HG02852 (cell line): ENCODE data around the gene SERPINC1.
"Not testable (repeated sequence)": the region's sequence is repeated elsewhere in the genome, so short reads cannot be mapped to it uniquely, and the experiment has no call there.

Source experiments
- ATAC-seq: cut with Tn5 transposase; IDR thresholded peaks from one replicate; pipeline ENCODE4 v1.9.1; 2021; ENCODE audit warnings: mild to moderate bottlenecking, moderate library complexity; ENCODE audit not compliant: unreplicated experiment

The SERPINC1 gene

GRCh38 chr1:173863224-173864161, 53.6 kb downstream of the SERPINC1 start:
- ATAC-seq, result no peak

GRCh38 chr1:173862769-173863223, 54.3 kb downstream of the SERPINC1 start:
- ATAC-seq, result no peak

DNA sequence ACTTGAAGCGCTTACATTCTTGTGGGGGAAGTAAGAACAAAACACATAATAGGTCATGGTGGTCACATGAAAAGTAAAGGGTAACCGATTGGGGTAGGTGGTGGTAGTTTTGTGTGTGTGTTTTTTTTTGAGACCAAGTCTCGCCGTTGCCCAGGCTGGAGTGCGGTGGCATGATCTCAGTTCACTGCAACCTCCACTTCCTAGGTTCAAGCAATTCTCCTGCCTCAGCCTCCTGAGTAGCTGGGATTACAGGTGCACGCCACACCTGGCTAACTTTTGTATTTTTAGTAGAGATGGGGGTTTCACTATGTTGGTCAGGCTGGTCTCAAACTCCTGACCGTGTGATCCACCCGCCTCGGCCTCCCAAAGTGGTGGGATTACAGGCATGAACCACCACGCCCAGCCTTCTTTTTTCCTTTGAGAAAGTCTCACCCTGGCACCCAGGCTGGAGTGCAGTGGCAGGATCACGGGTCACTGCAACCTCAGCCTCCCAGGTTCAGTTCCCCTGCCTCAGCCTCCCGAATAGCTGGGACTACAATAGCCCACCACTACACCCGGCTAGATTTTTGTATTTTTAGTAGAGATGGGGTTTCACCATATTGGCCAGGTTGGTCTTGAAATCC, 54.9 kb downstream of the SERPINC1 start:
- ATAC-seq, result not testable (repeated sequence)

GRCh38 chr1:173861731-173862145, 55.4 kb downstream of the SERPINC1 start:
- ATAC-seq, result no peak

GRCh38 chr1:173860065-173860464, 57.1 kb downstream of the SERPINC1 start:
- ATAC-seq, result no peak

DNA sequence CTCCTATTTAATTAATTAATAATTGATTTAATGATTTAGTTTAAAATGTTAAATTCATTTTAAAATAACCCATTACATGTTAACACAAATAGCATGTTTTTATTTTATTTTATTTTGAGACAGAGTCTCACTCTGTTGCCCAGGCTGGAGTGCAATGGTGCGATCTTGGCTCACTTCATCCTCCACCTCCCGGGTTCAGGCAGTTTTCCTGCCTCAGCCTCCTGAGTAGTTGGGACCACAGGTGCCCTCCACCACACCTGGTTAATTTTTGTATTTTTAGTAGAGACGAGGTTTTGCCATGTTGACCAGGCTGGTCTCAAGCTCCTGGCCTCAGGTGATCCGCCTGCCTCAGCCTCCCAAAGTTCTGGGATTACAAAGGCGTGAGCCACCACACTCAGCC, 57.6 kb downstream of the SERPINC1 start:
- not testable (repeated sequence) for ATAC-seq

DNA sequence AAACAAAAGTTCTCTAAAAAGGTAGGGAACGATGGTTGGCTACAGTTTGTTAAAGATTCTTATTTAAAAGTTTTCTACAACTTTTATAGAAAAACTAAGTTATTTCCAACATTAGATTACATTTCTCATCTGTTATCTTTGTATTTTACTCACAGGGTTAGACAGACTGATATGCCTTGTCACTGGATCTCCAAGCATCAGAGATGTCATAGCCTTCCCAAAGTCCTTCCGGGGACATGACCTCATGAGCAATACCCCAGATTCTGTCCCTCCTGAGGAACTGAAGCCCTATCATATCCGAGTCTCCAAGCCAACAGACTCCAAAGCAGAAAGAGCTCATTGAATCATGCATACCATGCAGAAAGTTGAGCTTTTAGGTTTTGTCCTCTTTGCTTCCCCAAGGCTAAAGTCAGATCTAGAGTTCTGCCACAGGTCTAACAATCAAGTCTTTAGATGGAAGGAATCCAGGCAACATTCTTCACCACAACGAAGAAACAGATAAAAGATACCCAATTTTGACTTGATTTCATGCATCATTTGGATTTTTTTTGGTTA, 59.7 kb downstream of the SERPINC1 start:
- ATAC-seq, result no peak

DNA sequence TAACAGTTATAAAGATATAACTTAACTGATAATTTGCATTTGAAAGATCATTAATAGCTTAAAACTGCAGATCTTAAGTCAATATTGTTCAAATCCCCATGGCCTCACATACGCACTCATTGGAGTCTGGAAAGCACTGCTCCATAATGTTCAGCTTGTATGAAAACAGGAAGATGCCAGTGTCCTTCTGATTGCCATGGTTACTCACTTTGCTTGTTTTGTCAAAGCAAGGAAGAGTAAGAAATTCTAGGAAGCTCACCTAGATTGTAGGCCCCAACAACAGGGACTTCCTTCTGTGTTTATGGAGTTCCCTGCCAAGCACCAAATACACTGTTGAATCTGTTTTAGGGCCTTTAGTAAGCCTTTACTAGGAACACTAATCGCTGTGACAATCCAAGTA, 60.2 kb downstream of the SERPINC1 start:
- no peak for ATAC-seq

DNA sequence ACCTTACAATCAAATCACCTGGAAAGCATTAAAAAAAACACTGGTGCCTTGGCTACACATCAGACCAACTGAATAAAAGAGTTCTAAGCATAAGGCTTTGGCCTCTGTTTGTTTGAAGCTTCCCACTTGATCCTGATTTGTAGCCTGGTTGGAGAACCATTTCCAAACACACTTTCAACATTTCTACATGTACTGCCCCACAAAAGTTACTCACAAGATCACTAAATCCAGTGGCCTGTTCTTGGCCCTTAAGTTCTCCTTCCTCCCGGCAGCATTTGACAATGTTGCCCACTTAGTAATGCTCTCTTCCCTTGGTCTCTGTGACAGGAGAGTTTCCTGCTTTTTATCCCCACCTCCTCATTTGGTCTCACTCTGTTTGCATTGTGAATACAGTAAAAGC, 61.1 kb downstream of the SERPINC1 start:
- no peak for ATAC-seq
